Measurements from ENCODE around the gene DGAT2.

The DGAT2 gene

DNA sequence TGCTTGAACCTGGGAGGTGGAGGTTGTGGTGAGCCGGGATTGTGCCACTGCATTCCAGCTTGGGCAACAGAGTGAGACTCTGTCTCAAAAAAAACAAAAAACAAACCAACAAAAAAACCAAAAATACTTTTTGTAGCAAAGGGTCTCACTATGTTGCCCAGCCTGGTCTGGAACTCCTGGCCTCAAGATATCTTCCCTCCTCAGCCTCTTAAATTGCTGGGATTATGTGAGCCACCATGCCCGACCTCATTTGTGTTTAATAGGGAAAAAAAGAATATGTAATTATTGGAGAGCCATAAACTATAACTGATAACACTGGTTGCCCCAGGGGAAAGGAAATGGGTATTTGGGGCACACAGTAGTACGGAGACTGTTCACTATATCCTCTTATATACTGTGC is 66.2 kb downstream of the DGAT2 start:
- TF ChIP-seq, protein P1, sequence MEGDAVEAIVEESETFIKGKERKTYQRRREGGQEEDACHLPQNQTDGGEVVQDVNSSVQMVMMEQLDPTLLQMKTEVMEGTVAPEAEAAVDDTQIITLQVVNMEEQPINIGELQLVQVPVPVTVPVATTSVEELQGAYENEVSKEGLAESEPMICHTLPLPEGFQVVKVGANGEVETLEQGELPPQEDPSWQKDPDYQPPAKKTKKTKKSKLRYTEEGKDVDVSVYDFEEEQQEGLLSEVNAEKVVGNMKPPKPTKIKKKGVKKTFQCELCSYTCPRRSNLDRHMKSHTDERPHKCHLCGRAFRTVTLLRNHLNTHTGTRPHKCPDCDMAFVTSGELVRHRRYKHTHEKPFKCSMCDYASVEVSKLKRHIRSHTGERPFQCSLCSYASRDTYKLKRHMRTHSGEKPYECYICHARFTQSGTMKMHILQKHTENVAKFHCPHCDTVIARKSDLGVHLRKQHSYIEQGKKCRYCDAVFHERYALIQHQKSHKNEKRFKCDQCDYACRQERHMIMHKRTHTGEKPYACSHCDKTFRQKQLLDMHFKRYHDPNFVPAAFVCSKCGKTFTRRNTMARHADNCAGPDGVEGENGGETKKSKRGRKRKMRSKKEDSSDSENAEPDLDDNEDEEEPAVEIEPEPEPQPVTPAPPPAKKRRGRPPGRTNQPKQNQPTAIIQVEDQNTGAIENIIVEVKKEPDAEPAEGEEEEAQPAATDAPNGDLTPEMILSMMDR (IDR thresholded peaks at IDR 0.05), result no peak
- Mint-ChIP-seq H3K36me3 (ENCODE audit: low read depth) (peaks cover 35% of the 10 kb centered on the region), H3K4me3 (no peak overlapping the region), H3K27me3 (ENCODE audit: low read depth, poor library complexity) (no peaks in the 10 kb centered on the region), H3K9me3 (no peaks in the 10 kb centered on the region), H3K4me1 (no peaks in the 10 kb centered on the region), H3K27ac (no peak overlapping the region)
- no peak for DNase-seq

GRCh38 chr11:75836417-75836816 is 67.8 kb downstream of the DGAT2 start:
- no peaks in the 10 kb centered on the region for H3K4me1 Mint-ChIP-seq
- TF ChIP-seq, protein P1 (IDR thresholded peaks at IDR 0.05), result no peak
- no peak overlapping the region for H3K27ac Mint-ChIP-seq
- no peaks in the 10 kb centered on the region for H3K9me3 Mint-ChIP-seq
- no peaks in the 10 kb centered on the region for H3K27me3 Mint-ChIP-seq (ENCODE audit: low read depth, poor library complexity)
- H3K4me3 Mint-ChIP-seq, result no peak overlapping the region
- DNase-seq, result no peak
- peaks cover 33% of the 10 kb centered on the region for H3K36me3 Mint-ChIP-seq (ENCODE audit: low read depth)

DNA sequence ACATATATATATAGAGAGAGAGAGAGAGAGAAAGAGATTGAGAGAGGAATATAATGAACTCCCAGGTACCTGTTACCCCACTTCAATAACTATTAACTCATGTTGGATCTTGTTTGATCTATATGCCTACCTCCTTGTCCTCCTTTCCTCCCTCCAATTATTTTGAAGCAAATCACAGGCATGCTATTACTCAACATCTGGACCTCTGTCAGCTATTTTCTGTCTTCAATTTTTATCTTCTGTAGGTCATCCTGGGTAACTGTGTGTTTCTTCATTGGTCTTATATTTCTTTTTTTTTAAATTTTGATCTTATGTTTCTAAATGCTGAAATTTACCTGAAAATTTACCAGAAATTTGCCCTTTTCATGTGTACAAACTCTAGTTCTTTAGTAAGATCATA is 71.3 kb downstream of the DGAT2 start:
- Mint-ChIP-seq H3K9me3 (no peaks in the 10 kb centered on the region), H3K27me3 (ENCODE audit: low read depth, poor library complexity) (no peaks in the 10 kb centered on the region), H3K27ac (no peak overlapping the region), H3K4me3 (no peak overlapping the region), H3K36me3 (ENCODE audit: low read depth) (peaks cover 11% of the 10 kb centered on the region), H3K4me1 (no peaks in the 10 kb centered on the region)
- DNase-seq, result no peak
- TF ChIP-seq, protein P1 (IDR thresholded peaks at IDR 0.05), result no peak

DNA sequence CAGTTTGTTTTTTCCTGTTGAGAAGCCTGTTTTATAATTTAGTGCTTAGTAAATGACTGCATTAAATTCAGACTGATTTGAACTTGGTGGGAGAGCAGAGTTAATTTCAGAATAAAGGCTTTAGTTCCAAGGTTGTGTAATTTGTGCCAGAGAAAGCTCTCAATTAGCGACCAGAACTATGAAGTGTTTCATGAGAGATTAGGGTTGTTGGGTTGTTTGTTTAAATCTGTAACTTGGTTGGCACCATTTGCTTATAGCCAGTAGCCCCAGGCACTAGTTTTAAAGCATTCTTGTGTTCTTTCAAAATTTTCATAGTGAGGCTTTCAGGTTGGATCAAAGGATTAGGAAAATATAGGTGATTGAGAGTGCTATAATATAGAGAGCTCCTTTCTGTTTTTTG is 71.9 kb downstream of the DGAT2 start:
- no peak for DNase-seq
- TF ChIP-seq, protein P1 (IDR thresholded peaks at IDR 0.05), result no peak
- Mint-ChIP-seq H3K27ac (no peak overlapping the region), H3K9me3 (peaks cover 5% of the 10 kb centered on the region), H3K4me1 (no peaks in the 10 kb centered on the region), H3K27me3 (ENCODE audit: low read depth, poor library complexity) (no peaks in the 10 kb centered on the region), H3K4me3 (no peak overlapping the region), H3K36me3 (ENCODE audit: low read depth) (peaks cover 17% of the 10 kb centered on the region)

- Mint-ChIP-seq H3K4me1 (no peaks in the 10 kb centered on the region), H3K9me3 (peaks cover 11% of the 10 kb centered on the region), H3K27me3 (ENCODE audit: low read depth, poor library complexity) (no peaks in the 10 kb centered on the region), H3K27ac (peak overlapping the region; percentile 16), H3K36me3 (ENCODE audit: low read depth) (peaks cover 21% of the 10 kb centered on the region), H3K4me3 (no peak overlapping the region)
- no peak for DNase-seq
- TF ChIP-seq, protein P1 (IDR thresholded peaks at IDR 0.05), result no peak
These were observed 73.2 kb downstream of the DGAT2 start for GRCh38 chr11:75841739-75842138.

DNA sequence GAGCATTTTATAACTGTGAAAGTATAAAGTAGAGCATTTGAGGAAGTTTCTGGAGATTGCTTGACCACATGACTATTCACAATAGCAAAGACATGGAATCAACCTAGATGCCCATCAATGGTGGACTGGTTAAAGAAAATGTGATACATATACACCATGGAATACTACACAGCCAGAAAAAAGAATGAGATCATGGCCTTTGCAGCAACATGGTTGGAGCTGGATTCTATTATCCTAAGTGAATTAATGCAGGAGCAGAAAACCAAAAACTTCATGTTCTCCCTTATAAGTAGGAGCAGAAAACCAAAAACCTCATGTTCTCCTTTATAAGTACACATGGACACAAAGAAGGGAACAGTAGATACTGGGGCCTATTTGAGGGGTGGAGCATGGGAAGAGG is 76.7 kb downstream of the DGAT2 start:
- H3K27me3 Mint-ChIP-seq (ENCODE audit: low read depth, poor library complexity), result no peaks in the 10 kb centered on the region
- no peak overlapping the region for H3K4me3 Mint-ChIP-seq
- peaks cover 17% of the 10 kb centered on the region for H3K36me3 Mint-ChIP-seq (ENCODE audit: low read depth)
- H3K9me3 Mint-ChIP-seq, result peaks cover 11% of the 10 kb centered on the region
- no peak overlapping the region for H3K27ac Mint-ChIP-seq
- H3K4me1 Mint-ChIP-seq, result no peaks in the 10 kb centered on the region
- TF ChIP-seq, protein P1 (IDR thresholded peaks at IDR 0.05), result no peak
- no peak for DNase-seq

Measured in nephron progenitor cell (in vitro differentiated cells).